Thymus (tissue), 14 donors: ENCODE results near the gene BST2. TPM values are rescaled to one million over a fixed set of nuclear protein-coding genes. Genes with fewer than 3 reads are reported as not detected.

ENCODE experiments used
- DNase-seq, 9 donors: peaks; one replicate each; pipeline ENCODE4 v3.0.0-alpha.2; 2013; ENCODE audit warnings: low spot score in 9 of 9, low read depth in 6 of 9, missing footprints in 1 of 9
- H3K27ac ChIP-seq, 2 donors: one replicate each; pipeline ENCODE4 v1.5.1; 2013; ENCODE audit warnings: control low read depth in 1 of 2, low read depth in 1 of 2, low read length in 1 of 2, mild to moderate bottlenecking in 1 of 2, moderate library complexity in 1 of 2
- H3K27me3 ChIP-seq, 2 donors: one replicate each; pipeline ENCODE4 v1.5.1; 2013; ENCODE audit warnings: low read length in 1 of 2; ENCODE audit not compliant: control insufficient read depth in 2 of 2, insufficient read depth in 1 of 2
- H3K36me3 ChIP-seq, 2 donors: one replicate each; pipeline ENCODE4 v1.5.1; 2013; ENCODE audit warnings: low read length in 1 of 2, mild to moderate bottlenecking in 1 of 2, moderate library complexity in 1 of 2; ENCODE audit not compliant: control insufficient read depth in 2 of 2, insufficient read depth in 2 of 2
- H3K4me1 ChIP-seq, 2 donors: one replicate each; pipeline ENCODE4 v1.5.1; 2013; ENCODE audit warnings: low read length in 2 of 2; ENCODE audit not compliant: control insufficient read depth in 2 of 2, insufficient read depth in 2 of 2
- H3K4me3 ChIP-seq, 2 donors: one replicate each; pipeline ENCODE4 v1.5.1; 2013; ENCODE audit warnings: low read length in 2 of 2, control low read depth in 1 of 2, mild to moderate bottlenecking in 1 of 2
- H3K9me3 ChIP-seq, 2 donors: one replicate each; pipeline ENCODE4 v1.5.1; 2013; ENCODE audit warnings: low read length in 1 of 2, mild to moderate bottlenecking in 1 of 2; ENCODE audit not compliant: control insufficient read depth in 2 of 2, insufficient read depth in 1 of 2
- WGBS: extraction: QIAGEN DNeasy Blood & Tissue Kit; methylation state at CpG from one replicate; pipeline ENCODE4 v1.1.7; 2013; 5-methylcytosine and 5-hydroxymethylcytosine counted together
- long read RNA-seq, 10 donors: transcript quantifications; one replicate each; lab custom pipeline, GENCODE V29; 2026
- polyA plus RNA-seq: library from polyadenylated mRNA; stranded (reverse); fragments of 200-250 nt; gene quantifications from one replicate; pipeline ENCODE4 v1.2.3, GENCODE V29; 2013
- total RNA-seq: library from RNA; stranded (reverse); fragments of 120-200 nt; gene quantifications from one replicate; pipeline ENCODE4 v1.2.4, GENCODE V29; 2013
- donor health status: healthy.

Gene BST2, protein sequence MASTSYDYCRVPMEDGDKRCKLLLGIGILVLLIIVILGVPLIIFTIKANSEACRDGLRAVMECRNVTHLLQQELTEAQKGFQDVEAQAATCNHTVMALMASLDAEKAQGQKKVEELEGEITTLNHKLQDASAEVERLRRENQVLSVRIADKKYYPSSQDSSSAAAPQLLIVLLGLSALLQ
- 107 TPM for total RNA-seq
- polyA plus RNA-seq = 221 TPM
- long read RNA-seq, donor 1, partial matches to known transcripts = 0 of 4 reads
- long read RNA-seq, donor 1, other reads (novel, unspliced or antisense) = 0 of 4 reads
- long read RNA-seq, donor 2, transcript BST2-201 (5 exons, 1,019 nt) = major isoform, 109 of 147 reads
- long read RNA-seq, donor 2, partial matches to known transcripts = 17 of 147 reads
- long read RNA-seq, donor 2, other reads (novel, unspliced or antisense) = 21 of 147 reads
- long read RNA-seq, donor 3, transcript BST2-201 (5 exons, 1,019 nt) = major isoform, 79 of 91 reads
- long read RNA-seq, donor 3, partial matches to known transcripts = 12 of 91 reads
- long read RNA-seq, donor 3, other reads (novel, unspliced or antisense) = 0 of 91 reads
- long read RNA-seq, donor 4, transcript BST2-201 (5 exons, 1,019 nt) = major isoform, 29 of 34 reads
- long read RNA-seq, donor 4, partial matches to known transcripts = 5 of 34 reads
- long read RNA-seq, donor 4, other reads (novel, unspliced or antisense) = 0 of 34 reads
- long read RNA-seq, donor 5, transcript BST2-201 (5 exons, 1,019 nt) = major isoform, 160 of 217 reads
- long read RNA-seq, donor 5, partial matches to known transcripts = 43 of 217 reads
- long read RNA-seq, donor 5, other reads (novel, unspliced or antisense) = 11 of 217 reads
- long read RNA-seq, donor 6, transcript BST2-201 (5 exons, 1,019 nt) = major isoform, 102 of 109 reads
- long read RNA-seq, donor 6, partial matches to known transcripts = 7 of 109 reads
- long read RNA-seq, donor 6, other reads (novel, unspliced or antisense) = 0 of 109 reads
- long read RNA-seq, donor 7, transcript BST2-201 (5 exons, 1,019 nt) = major isoform, 68 of 69 reads
- long read RNA-seq, donor 7, partial matches to known transcripts = 0 of 69 reads
- long read RNA-seq, donor 7, other reads (novel, unspliced or antisense) = 0 of 69 reads
- long read RNA-seq, donor 8, transcript BST2-201 (5 exons, 1,019 nt) = major isoform, 32 of 32 reads
- long read RNA-seq, donor 8, partial matches to known transcripts = 0 of 32 reads
- long read RNA-seq, donor 8, other reads (novel, unspliced or antisense) = 0 of 32 reads
- long read RNA-seq, donor 9, transcript BST2-201 (5 exons, 1,019 nt) = major isoform, 35 of 36 reads
- long read RNA-seq, donor 9, partial matches to known transcripts = 0 of 36 reads
- long read RNA-seq, donor 9, other reads (novel, unspliced or antisense) = 0 of 36 reads
- long read RNA-seq, donor 10, transcript BST2-201 (5 exons, 1,019 nt) = major isoform, 50 of 51 reads
- long read RNA-seq, donor 10, partial matches to known transcripts = 0 of 51 reads
- long read RNA-seq, donor 10, other reads (novel, unspliced or antisense) = 0 of 51 reads

DNA sequence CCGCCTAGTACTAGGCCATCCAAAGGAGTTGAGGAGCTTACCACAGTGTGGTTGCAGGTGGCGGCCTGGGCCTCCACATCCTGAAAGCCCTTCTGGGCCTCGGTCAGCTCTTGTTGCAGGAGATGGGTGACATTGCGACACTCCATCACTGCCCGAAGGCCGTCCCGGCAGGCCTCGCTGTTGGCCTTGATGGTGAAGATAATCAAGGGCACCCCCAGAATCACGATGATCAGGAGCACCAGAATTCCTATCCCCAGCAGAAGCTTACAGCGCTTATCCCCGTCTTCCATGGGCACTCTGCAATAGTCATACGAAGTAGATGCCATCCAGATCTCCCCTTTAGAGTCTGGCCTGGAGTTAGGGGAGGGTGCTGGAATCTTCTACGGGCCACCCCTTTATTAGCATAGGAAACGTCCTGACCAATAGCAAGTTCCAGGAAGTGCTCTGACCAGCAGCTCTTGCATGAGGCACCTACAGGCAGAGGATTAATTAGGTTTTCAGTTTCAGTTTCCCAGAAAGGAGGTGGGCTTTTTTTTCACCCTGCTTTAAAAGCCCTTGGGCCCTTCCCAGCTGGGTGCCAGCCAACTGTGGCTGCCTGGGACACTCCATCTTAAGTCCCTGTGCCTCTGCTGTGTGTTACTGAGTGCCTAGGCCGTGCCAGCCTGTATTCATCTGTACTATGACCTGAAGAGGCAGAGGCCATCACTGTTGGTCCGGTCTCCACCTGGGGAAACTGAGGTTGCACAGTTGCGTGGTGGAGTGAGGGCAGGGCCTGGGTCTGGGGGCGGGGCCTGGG is at the start of gene BST2:
TSS of gene BST2 (minus strand) at position 381 of the 796 bp plus-strand sequence. CDS start at position 326, 55 bp downstream.
- H3K9me3 ChIP-seq = no peaks in the 10 kb centered on the region
- peaks cover 17 to 43% of the 10 kb centered on the region in 2 donors for H3K4me1 ChIP-seq
- no peaks in the 10 kb centered on the region for H3K27me3 ChIP-seq
- peak in 3 of 9 donors; percentile 51 to 78 (median 59) for DNase-seq
- WGBS = 9% methylated on average over 18 of the region's 18 CpGs
- H3K4me3 ChIP-seq = peak within 1 kb of the TSS; percentile 35 to 55
- peak within 1 kb of the TSS; percentile 92 to 94 for H3K27ac ChIP-seq
- peaks cover 7 to 8% of the 10 kb centered on the region in 2 donors for H3K36me3 ChIP-seq

DNA sequence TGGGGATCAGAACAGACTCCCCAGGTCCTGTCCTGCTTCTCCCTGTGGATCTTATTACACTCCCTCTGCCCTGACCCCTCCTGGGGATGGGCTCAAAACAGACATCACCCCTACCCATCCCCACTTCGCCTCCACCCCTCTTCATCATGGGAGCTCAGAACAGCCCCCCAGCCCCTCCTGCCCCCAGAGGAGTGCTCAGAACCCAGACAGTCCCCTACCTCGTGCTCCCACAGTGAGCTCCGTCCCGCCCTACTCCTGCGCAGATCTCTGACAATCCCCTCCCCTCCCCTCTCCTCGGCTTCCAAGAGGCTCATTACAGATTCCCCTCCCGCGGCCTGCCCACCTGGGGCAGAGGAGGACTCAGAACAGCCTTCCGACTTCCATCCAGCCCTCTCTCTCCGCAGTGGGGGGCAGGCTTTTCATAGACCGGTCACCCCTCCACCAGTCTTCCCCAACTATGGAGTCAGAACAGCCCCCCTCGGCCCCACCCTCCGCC is 49.2 kb upstream of the BST2 start:
- Histone ChIP-seq H3K4me1 (peaks cover 0 to 7% of the 10 kb centered on the region in 2 donors), H3K27me3 (peaks cover 20 to 71% of the 10 kb centered on the region in 2 donors), H3K36me3 (no peaks in the 10 kb centered on the region), H3K4me3 (no peak overlapping the region), H3K9me3 (peaks cover 0 to 7% of the 10 kb centered on the region in 2 donors), H3K27ac (no peak overlapping the region)
- DNase-seq = no peak
- WGBS = 43% methylated on average over 13 of the region's 13 CpGs

DNA sequence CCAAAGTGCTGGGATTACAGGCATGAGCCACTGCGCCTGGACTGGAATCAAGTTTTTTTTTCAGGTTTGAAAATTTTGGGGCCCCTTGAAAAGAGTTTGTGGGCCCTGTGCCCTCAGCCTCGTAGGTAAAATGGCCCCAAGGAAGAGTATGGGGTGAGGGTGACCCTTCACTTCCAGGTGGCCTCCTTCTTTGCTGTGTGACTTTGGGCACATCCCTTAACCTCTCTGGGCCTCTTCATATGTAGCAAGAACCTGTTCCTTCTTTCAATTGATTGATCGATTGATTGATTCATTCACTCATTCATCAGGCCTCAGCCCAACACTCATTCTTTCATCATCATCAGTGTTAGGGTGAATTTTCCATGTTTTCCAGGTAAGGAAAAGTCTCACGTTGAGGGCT is 46.4 kb upstream of the BST2 start:
- peaks cover 36 to 80% of the 10 kb centered on the region in 2 donors for H3K27me3 ChIP-seq
- no peak for DNase-seq
- 98% methylated on average over 4 of the region's 4 CpGs for WGBS
- H3K27ac ChIP-seq = no peak overlapping the region
- no peak overlapping the region for H3K4me3 ChIP-seq
- peaks cover 0 to 12% of the 10 kb centered on the region in 2 donors for H3K9me3 ChIP-seq
- H3K4me1 ChIP-seq = peaks cover 5 to 7% of the 10 kb centered on the region in 2 donors
- H3K36me3 ChIP-seq = no peaks in the 10 kb centered on the region

DNA sequence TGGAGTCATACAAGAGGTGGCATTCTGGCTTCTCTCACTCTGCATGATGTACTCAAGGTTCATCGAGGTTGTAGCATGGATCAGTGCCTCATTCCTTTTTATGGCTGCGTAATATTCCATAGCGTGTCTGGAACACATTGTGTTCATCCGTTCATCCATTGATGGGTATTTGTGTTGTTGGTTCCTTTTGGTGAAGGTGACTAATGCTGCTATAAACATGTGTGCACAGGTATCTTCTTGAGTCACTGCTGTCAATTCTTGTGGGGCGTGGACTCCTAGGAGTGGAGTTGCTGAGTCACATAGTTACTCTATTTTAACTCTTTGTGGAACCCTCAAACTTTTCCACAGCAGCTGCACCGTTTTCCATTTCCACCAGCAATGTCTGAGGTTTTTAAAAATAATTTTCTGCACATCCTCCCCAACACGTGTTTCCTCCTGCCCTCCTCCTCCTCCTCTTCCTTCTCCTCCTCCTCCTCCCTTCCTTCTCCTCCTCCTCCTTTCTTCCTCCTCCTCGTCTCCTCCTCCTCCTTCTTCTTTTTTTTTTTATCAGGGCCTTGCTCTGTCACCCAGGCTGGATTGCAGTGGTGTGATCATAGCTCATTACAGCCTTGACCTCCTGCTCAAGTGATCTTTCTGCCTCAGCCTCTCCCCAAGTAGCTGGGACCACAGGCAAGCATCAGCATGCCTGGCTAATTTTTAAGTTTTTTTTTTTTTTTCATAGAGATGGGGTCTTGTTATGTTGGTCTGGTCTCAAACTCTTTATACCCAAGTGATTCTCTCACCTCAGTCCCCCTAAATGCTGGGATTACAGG is 45.0 kb upstream of the BST2 start:
- Histone ChIP-seq H3K27me3 (peaks cover 24 to 73% of the 10 kb centered on the region in 2 donors), H3K9me3 (peaks cover 0 to 12% of the 10 kb centered on the region in 2 donors), H3K4me1 (peaks cover 5 to 7% of the 10 kb centered on the region in 2 donors), H3K27ac (no peak overlapping the region), H3K36me3 (no peaks in the 10 kb centered on the region), H3K4me3 (no peak overlapping the region)
- DNase-seq = peak in 1 of 9 donors; percentile 17
- WGBS = 46% methylated on average over 8 of the region's 8 CpGs

DNA sequence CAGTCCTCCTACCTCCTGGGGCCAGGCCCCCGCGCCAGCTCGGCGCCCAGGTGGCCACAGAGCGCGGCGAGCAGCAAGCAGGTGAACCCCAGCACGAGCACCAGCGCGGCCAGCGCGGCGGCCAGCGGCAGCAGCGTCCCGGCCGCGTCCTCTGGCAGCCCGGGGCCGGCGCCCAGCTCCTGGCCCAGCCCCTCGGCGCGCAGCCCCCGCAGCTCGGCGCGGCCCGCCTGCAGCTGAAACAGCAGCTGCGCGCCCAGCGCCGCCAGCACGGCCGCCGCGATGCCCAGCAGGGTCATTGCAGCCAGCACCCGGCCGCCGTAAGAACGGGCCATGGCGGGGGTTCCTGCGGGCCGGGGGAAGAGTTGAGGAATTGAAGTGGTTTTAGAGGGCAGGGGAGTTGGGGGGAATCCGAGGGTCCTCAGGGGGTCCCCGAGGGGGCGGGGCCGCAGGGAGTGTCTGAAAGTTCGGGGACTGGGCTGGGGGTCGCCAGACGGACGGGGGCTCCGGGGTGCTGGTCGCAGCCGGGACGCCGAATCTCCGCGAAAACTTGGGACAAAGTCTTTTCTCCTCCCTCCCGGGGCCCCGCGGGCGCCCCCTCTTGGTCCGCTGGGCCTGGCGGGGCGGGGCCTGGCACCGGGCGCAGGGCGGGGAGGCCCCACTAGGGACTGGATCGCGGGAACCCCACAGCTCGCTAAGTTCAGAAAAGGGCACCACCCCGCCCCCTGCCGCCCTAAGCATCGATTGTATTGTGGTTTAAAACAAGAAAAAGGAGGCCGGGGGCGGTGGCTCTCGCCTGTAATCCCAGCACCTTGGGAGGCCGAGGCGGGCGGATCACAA is 42.9 kb upstream of the BST2 start, which contains the start of gene TMEM221:
TSS of gene TMEM221 (minus strand) at position 538 of the 837 bp plus-strand sequence. CDS start at position 332, 206 bp downstream.
- DNase-seq = peak in 1 of 9 donors; percentile 41
- WGBS = 2% methylated on average over 81 of the region's 81 CpGs

DNA sequence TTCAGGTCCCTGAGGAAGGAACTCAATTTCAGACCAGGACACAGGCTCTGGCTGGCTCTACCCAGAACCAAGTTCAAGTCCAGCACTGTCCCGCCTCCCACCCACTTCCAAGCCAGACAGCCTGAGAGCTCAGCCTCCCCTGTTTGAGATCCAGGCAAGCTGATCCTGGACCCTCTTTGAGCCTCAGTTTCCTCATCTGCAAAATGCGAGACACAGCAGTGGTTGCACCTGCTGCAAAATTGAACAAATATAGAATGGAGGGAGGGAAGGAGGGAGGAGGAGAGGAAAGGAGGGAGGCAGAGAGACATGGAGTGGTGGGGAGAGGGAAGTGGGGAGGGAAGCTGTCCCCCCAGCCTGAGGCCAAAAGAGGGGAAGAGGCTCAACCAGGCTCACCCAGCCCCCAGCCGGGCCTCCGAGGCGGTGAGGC is 42.3 kb upstream of the BST2 start:
- Histone ChIP-seq H3K27ac (no peak overlapping the region), H3K27me3 (peaks cover 16 to 52% of the 10 kb centered on the region in 2 donors)

More for the DNA sequence above, 42.9 kb upstream of the BST2 start, which contains the start of gene TMEM221:
- peak within 1 kb of the TSS in 1 of 2 donors; percentile 29 for H3K4me3 ChIP-seq
- H3K27me3 ChIP-seq = peaks cover 16 to 55% of the 10 kb centered on the region in 2 donors
- peak within 1 kb of the TSS in 1 of 2 donors; percentile 8 for H3K27ac ChIP-seq
- H3K36me3 ChIP-seq = no peaks in the 10 kb centered on the region
- peaks cover 0 to 8% of the 10 kb centered on the region in 2 donors for H3K9me3 ChIP-seq
- H3K4me1 ChIP-seq = peaks cover 0 to 5% of the 10 kb centered on the region in 2 donors

More for the DNA sequence above, 42.3 kb upstream of the BST2 start:
- H3K4me1 ChIP-seq = peaks cover 0 to 5% of the 10 kb centered on the region in 2 donors
- peaks cover 0 to 5% of the 10 kb centered on the region in 2 donors for H3K9me3 ChIP-seq
- DNase-seq = no peak
- H3K36me3 ChIP-seq = no peaks in the 10 kb centered on the region
- WGBS = 36% methylated on average over 5 of the region's 5 CpGs
- no peak overlapping the region for H3K4me3 ChIP-seq
